GM03348 (cell line): ENCODE results near the gene OGFR.

Experiments
- DNase-seq: peaks from one replicate; pipeline ENCODE4 v3.0.0; 2012; ENCODE audit warnings: low spot score

OGFR gene

DNA sequence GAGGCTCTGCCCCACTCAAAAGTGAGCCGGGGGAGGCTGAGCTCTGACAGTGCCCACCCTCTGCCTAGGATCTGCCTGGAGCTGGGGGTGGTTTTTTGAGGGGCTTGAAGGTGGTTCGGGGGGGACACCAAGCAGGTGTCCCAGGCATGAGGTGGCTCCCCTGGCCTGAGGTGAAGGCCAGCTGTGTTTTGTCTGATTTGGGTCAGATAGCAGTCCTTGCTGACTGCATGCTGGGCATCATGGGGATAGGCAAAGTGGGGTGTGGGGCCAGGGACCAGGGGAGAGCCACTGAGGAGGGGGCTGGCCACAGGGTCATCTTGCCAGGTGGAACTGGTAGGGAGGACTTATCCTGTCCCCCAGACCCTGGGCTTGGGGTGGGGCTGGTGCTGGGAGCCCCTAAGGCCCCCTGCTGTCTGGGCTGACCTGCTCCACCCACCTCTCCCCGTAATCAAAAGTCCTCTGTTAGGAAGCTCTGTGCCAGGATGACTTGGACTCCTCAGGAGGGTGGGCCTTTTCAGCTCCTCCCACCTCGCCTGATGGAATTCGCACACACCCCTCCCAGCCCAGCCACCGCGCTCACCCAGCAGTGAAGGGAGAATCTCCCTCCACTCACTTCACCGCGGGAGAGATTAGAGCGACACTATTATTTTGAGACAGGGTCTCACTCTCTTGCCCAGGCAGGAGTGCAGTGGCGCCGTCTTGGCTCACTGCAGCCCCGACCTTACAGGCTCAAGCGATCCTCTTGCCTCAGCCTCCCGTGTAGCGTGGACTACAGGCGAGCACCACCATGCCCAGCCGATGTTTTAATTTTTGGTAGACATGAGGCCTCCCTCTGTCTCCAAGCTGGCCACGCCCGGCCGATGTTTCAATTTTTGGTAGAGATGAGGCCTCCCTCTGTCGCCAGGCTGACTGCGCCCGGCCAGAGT is 10.7 kb downstream of the OGFR start:
- peak; percentile 58 for DNase-seq

DNA sequence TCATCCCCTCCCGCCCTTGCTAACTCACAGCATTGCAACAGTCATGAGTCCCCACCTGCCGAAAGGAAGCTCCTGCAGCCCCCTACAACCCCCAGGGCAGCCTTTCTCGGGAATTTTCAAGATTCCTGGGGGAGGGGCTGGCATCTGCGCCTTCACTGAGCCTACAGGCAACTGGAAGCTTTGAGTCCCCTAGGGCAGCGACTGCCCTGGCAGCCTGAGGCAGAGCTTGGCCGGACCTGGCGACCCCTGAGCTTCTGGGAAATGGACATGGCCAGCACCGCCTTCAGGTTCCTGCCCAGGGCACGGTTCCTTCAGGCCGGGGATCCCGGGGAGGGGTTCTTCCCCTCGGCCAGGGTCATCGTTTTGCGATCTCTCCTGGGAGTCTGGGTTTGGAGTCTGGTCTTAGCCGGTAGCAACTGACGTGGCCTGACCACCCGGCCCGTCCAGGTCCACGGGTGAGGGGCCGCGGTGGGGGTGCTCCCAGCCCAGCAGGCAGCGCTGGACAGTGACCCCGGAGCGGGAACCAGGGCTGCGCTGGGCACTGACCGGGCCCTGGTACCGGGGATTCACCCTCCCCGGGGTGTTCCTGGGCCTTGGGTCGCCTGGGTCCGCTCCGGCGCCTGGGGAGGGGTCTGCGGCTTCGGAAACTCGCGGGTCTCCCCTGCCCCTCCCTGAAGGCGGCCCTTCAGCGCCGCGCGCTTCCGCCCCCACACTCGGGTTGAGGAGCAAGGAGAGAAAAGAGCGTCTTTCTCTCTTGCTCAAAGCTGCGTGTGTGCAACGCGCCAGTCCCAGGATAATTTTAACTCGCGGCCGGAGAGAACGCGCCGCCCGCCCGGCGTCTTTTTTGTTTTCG is 11.6 kb downstream of the OGFR start:
- DNase-seq: peak; percentile 59

DNA sequence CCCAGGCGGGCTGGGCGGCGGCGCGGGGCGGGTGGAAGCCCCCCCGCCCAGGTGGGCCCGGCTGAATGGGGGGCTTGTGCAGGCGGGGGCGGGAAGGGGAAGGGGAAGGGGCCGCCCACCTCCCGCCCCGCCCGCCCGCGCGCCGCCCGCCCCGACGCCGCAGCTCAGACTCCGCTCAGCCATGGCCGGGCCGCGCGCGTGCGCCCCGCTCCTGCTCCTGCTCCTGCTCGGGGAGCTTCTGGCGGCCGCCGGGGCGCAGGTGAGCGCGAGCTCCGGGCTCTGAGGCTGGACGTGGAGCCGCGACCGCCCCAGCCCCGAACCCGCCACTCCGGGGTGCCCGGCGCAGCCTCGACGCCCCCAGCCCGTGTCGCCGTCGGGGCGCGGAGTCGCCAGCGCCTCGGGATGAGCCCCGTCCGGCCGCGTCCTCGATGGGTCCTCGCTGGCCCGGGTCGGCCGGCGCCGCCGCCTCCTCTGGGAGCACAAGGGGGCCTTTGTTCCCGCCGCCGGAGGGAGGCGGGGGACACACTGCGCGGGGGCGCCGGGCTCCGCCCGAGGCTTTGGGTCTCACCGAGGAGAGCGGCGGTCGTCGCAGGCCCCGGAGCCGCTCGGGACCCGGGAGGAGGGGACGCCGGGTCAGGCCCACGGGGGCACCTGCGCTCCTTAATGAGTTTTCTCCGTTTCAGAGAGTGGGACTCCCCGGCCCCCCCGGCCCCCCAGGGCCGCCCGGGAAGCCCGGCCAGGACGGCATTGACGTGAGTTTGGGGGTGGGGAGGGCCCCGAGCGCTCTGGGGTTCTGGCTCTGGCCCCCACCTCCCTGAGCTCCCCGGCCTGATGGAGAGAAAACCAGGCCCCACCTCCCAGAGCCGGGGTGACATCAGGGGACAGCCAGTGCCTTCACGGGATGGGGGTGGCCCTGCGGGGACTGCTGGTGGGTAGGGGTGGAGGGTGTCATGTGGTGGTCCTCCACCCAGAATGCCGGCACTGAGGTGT is 12.5 kb downstream of the OGFR start, which contains the start of gene COL9A3:
Gene COL9A3 (plus strand): TSS at position 167 of the 990 bp plus-strand sequence. CDS start 15 bp downstream, at position 182.
- DNase-seq: no peak

DNA sequence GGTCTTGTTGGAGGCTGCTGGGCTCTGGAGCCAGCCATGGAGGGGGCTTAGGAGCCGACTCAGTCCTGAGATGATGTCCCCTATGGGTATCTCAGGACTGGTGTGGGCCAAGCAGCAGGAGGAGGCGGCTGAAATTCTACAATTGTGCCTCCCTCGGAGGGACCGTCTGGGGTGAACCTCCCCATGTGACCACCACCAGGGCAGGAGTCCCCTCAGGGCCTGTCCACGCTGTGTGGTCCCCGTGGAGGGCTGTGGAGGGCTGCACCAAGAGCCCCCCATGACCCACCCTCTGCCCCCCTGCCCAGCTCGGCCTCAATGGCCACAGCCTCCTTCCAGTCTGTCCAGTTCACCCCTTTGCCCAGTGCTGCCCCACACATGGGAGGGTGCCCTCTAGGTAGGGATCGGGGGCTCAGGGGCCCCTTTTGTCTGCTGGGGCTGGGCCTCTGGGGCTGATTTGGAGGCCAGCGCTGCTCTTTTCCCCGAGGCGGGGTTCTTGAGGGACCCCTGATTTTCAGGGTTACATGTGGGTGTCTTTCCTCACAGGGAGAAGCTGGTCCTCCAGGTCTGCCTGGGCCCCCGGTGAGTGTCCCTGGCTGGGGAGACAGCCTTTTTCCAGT is 13.4 kb downstream of the OGFR start:
- no peak for DNase-seq

DNA sequence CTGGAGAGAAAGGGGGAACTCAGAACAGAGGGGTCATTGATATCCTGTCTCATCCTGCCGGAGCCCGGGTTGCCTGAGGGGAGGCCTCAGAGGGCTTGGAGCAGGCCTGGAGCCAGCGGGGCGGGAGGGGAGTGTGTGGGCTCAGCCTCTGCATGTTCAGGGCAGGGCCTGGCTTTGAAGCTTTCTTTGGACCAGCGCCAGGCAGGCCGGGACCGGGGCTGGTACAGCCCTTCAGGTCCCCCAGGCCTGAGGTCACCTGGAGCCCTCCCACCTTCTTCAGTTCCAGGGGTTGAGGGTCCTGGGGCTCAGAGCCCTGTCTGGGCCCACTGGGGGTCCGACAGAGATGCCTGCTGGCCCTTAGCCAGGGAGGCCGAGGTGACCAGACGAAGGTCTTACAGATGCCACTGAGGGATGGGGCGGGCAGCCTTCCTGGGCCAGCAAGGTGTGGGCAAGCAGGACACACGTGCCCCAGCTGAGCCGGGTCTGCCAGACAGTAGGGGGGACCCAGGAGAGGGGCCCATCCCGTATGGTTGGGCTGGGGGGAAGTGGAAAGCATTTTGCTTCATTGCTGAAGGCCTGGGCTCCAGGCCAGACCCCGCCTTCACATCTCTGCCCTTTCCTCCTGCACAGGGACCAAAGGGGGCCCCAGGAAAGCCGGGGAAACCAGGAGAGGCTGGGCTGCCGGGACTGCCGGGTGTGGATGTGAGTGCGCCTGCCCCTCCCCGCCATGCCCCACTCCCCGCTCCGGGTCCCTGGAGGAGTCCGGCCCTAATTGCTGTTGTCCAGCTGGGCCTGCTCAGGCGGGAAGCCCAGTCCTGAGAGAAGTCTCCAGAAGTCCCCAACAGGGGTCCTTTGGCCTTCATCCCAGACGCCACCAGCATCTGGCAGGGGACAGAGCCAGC is 14.2 kb downstream of the OGFR start:
- peak; percentile 28 for DNase-seq

DNA sequence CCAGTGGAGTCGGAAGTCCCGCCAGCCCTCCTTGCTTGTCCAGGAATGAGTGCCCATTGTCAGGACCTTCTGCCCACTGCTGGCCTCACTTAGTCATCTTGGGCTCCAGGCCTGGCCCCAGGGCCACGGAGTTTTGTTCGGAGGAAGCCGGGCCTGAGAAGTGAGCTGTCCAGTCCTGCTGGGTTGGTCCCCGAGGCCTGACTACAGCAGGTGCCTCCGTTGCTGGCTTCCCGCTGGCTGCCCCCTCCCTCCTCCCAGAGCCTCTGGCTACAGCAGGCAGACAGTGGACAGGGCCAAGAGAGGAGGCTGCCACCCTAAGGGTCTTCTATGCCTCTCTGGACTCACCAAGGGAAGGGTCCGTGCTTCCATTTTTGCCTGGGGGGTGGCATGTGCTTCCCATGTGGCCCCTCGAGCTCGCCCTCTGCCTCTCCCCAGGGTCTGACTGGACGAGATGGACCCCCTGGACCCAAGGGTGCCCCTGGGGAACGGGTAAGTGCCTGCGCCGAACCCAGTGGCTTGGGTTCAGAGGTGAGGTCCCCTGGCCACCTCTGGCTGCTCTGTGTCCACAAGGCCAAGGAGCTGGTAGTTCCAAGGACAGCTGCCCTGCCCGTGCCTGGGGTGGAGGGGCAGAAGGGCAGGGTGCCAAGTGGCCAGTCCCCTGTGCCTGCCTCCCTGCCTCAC is 15.0 kb downstream of the OGFR start:
- DNase-seq: peak; percentile 13

DNA sequence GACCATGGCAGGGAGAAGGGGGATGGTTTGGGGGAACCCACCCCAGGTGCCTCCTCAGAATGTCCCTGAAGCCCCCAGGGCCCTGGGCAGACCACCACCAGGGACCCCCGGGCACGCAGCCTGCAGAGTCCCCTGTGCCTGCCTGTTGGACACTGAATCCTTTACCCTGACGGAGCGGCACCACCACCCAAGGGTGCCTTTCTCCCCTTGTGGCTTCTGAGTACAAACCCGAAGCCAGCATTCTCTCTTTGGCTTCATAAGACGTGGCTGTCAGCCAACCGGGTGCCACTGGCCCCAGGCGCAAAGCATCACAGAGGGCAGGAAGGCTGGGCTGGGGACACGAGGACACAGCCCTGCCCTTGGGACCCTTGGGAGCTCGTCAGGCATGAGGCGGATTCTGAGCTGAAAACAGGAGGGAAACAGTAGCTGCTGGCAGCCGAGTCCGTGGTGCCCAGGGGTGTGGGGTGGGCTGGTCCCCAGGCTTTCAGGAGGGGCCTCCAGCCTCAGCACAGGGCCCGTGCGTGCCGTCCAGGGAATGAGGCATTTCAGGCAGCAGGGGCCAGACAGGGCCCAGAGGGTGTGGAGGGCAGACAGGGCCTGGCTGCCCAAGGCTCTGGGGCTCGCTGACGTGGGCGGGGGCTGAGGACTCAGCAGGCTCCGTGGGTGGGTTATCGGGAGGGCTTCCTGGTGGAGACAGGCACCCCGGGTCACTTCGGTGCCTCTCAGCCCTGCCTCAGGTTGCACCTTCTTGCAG is 15.8 kb downstream of the OGFR start:
- peak; percentile 11 for DNase-seq

DNA sequence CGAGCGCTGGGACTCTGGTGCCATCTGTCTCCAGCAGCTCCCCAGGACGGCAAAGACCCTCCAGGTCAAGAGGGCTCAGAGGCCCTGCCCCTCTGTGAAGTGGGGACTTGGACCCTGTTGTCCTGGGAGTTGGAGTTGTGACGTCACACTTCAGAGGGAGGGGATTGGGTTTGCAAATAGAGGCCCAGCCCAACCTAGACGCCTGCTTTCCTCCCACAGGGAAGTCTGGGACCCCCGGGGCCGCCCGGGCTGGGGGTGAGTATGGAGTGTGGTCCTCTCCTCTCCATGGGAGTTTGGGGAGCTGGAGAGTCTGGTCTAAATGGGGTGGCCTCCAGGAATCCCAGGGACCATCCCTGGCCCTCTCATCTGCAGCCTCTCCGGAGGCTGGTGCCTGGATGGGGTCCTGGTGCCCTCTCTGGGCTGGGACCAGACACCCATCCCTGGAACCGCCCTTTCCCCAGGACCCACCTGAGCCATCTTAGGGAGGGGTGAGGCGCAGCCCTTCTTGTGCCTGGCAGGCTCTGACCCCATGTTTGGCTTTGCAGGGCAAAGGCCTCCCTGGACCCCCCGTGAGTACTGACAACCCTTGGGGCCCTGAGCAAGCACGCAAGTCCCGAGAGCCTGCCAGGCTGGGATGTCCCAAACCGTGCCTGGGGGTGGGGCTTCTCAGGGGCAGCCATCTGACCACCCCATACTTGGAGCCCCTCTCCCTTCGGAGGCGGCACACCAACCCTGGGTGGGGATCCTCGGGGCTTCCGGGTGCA is 16.5 kb downstream of the OGFR start:
- DNase-seq: peak; percentile 7

DNA sequence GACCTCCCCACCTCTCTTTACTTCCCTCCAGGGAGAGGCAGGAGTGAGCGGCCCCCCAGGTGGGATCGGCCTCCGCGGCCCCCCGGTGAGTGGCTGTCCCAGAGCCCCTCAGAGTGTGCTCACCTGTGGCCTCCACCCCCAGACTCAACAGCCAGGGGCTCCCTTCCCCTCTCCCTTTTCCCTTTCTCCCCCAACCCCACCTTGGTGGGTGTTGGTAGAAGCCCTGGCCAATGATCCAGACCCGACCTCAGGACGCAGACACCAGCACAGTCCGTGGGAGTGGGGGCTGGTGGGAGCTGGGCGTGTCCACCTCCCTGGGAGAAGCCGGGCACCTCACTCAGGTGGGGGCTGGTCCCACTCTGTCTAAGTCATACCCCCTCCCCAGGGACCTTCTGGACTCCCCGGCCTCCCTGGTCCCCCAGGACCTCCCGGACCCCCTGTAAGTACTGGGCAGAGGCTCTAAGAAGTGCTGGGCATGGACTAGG is 17.1 kb downstream of the OGFR start:
- no peak for DNase-seq

DNA sequence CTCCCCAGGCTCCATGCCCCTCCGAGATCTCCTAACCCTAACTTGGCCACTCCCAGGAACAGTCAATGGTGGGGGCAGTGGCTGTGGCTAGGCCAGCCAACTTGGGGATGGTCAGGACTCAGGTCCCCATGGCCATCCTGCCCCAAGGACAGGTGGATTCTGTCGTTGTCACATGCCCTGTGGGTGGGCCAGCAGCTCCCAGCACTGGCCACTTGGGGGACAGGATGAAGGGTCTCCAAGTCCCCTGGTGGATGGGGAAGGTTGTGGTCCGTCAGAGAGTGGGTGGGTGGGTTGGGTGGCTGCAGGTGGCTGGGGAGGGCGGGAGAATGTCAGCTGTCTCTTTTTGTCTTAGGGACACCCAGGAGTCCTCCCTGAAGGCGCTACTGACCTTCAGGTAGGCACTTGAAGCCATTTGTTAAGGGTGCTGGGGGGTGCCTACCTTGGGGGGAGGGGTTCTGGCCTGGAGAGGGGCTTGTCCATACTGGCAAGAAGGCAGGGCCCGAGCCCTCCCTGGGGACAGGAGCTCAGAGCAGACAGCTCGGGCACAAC is 17.7 kb downstream of the OGFR start:
- peak; percentile 6 for DNase-seq

DNA sequence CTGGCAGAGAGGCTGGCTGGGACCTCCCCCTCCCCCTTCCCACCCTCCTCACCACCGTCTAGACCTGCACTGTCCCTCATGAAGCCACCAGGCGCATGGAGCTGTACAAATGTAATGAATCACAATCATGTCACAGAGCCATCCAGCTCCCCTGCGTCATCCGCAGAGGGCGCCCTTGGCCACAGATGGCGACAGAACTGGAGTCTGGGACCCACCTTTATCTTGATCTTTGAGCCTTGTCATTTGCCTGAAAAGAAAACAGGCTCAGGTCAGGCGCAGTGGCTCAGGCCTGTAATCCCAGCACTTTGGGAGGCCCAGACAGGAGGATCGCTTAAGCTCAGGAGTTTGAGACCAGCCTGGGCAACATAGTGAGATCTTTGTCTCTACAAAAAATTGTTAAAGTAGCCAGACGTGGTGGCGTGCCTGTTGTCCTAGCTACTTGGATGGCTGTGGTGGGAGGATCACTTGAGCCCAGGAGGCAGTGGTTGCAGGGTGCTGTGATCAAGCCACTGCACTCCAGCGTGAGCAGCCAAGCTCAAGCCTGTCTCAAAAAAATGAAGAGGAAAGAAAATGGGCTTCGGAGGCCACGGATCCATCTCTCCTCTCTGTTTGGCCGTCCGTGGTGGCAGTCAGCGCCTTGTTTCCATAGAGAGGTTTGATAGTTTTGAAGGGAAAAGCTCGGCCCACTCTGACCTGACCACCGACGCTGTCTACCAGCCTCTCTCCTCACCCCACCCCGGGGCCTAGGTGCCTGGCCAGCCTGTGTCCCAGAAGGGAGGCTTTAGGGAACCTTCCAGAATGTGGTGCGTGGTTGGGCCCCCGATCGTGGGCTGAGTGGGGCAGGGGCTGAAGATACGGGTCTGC is 18.4 kb downstream of the OGFR start:
- DNase-seq: peak; percentile 31

DNA sequence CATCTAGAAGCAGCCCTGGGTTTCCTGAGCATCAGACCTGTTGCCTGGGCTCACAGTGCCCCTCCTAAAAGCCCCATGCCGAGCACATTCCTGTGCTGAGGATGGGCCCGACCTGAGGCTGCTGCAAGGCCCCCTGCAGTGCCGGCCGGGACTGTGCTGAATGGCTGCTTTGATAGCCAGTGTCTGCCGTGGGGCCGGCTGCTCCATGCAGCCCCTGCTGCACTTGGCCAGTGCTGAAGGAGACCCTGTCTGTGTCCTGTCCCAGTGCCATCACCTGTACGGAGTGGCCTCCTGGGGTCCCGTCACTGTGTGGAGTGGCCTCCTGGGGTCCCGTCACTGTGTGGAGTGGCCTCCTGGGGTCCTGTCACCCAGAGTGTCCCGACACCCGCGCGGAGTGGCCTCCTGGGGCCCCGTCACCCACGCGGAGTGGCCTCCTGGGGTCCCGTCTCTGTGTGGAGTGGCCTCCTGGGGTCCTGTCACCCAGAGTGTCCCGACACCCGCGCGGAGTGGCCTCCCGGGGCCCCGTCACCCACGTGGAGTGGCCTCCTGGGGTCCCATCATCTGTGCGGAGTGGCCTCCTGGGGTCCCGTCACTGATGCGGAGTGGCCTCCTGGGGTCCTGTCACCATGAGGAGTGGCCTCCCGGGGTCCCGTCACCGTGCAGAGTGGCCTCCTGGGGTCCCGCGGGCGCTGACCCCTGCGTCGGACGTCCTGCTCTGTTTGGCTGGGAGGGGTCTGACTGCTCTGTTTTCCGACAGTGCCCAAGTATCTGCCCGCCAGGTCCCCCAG is 19.2 kb downstream of the OGFR start:
- DNase-seq: no peak

DNA sequence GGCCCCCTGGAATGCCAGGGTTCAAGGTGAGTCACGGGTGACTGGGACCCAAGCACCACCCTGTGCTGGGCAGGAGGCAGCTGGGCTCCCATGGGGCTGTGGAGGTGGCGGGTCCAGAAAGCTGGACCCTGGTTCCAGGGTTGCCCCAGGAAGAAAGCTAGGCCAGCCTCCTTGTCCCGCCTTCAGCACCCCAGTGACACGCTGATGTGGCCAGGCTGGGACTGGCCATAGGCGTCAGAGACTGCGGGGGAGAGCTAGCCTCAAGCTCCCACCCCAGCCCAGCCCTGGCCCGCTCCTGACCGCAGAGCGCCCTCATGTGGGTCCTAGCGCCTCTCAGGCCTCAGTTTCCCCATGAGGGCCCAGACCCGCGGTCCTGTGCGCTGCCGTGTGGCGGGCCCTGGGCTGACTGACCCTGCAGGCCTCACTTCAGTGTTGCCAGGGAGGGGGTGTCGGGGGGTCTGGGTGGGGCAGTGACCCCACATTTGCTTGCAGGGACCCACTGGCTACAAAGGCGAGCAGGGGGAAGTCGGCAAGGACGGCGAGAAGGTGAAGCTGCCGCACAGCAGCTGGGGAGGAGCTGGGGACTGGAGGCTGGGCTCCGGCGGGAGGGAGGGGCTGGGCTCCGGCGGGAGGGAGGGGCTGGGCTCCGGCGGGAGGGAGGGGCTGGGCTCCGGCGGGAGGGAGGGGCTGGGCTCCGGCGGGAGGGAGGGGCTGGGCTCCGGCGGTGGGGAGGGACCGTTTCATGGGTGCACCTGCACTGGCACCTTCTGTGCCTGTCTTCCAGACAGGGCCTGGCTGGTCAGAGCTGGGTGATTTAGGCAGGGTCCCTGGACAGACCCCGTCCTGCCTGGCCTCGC is 20.1 kb downstream of the OGFR start:
- DNase-seq: peak; percentile 51

DNA sequence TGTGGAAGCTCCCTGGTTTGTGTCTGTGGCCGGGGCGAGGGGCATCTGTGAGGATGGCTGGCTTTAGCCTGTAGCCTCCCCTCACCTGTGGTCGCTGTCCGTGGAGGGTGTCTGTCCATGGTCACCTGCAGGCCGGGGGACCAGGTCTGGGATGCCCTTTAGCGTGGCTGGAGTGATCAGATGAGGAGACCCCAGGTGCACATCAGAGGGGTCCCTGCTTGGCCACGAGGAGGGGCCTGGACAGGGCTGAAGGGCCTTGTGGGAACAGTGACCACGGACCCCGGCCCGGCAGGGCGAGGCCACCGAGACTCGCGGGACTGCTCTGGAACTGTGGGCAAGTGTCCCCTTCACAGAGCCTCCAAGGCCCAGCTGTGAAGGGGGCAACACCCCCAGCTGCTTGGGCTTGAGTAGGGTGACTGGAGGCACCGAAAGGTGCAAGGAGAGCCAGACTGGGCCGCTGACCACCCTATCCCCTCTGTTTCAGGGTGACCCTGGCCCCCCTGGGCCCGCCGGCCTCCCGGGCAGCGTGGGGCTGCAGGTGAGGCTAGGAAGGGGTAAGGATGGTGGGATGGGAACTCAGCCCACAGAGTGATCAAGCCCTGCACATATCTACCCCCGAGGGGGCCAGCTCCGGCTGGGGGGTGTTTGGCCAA is 20.8 kb downstream of the OGFR start:
- DNase-seq: no peak
